Psoas muscle (tissue), 8 donors: Measurements from ENCODE around the gene OGDHL. TPM values are rescaled to one million over a fixed set of nuclear protein-coding genes. Genes with fewer than 3 reads are reported as not detected.

Experiments used
- ATAC-seq, 4 donors: fragments of 200-7000 bp; cut with Tn5 transposase; one replicate each; pipeline ENCODE4 v1.9.1; 2020; ENCODE audit warnings: moderate library complexity in 3 of 4, mild to moderate bottlenecking in 2 of 4
- DNase-seq, 2 donors: peaks; one replicate each; pipeline ENCODE4 v3.0.0-alpha.2; 2020
- H3K27ac ChIP-seq: fragments of 200-600 bp; one replicate; pipeline ENCODE4 v1.8.0; 2022
- H3K27me3 ChIP-seq, 3 donors: fragments of 200-600 bp in 1 of 3; one replicate each; pipeline versions ENCODE4 v1.6.1 to v1.8.0; 2013 to 2022; ENCODE audit warnings: low read length in 2 of 3, mild to moderate bottlenecking in 2 of 3, moderate library complexity in 1 of 3; ENCODE audit not compliant: insufficient read depth in 3 of 3
- H3K36me3 ChIP-seq, 2 donors: fragments of 200-600 bp in 1 of 2; one replicate each; pipeline versions ENCODE4 v1.6.1 to v1.8.0; 2013 to 2022; ENCODE audit warnings: low read depth in 1 of 2, mild to moderate bottlenecking in 1 of 2, moderate library complexity in 1 of 2; ENCODE audit not compliant: insufficient read depth in 1 of 2
- H3K4me1 ChIP-seq: fragments of 200-600 bp; one replicate; pipeline ENCODE4 v1.8.0; 2022
- H3K4me3 ChIP-seq: fragments of 200-600 bp; one replicate; pipeline ENCODE4 v1.8.0; 2022; ENCODE audit warnings: mild to moderate bottlenecking
- H3K9me3 ChIP-seq: fragments of 200-600 bp; one replicate; pipeline ENCODE4 v1.8.0; 2022
- CTCF ChIP-seq: fragments of 200-600 bp; IDR thresholded peaks from one replicate; pipeline ENCODE4 v1.8.0; 2022; ENCODE audit warnings: antibody characterized with exemption
- WGBS, 3 donors: extraction: QIAGEN DNeasy Blood & Tissue Kit; methylation state at CpG; one replicate each; pipeline versions ENCODE4 v1.1.6 to v1.1.7; 2013; 5-methylcytosine and 5-hydroxymethylcytosine counted together
- intact Hi-C, 2 donors: fragments of 100-400 bp; cut with DNase I; formaldehyde crosslinking; loops; one replicate each; pipeline versions ENCODE4 v1.11.0 to v1.14.2; 2022
- polyA plus RNA-seq, 3 donors: library from polyadenylated mRNA; stranded (reverse); fragments of 200-250 nt; gene quantifications; one replicate each; pipeline ENCODE4 v1.2.3, GENCODE V29; 2013
- total RNA-seq, 4 donors: library from RNA; stranded (reverse); fragmentation: NEBNext Ultra II Directional in 2 of 4; extraction: Animal tissue kit (Norgen Biotek cat#: 25700) in 2 of 4; gene quantifications; one replicate each; pipeline versions ENCODE4 v1.2.1 to v1.2.4, GENCODE V29; 2021 to 2023
- donor health status: healthy with polysubstance abuse.
- donor health status: DM: no; HTN: no; CAD: no; lungs with moderate emphysema.
- donor health status: Bipolar disorder and iron deficiency.
- donor health status: healthy.
- donor health status: DM: yes; HTN: yes; CAD: no.
- donor health status: DM: no; HTN: no; CAD: no.
- donor health status: DM: no; HTN: no; CAD: no.
- donor health status: DM: yes; HTN: yes; CAD: no.

OGDHL gene
- total and polyA plus RNA-seq, 7 donors = 0.01 to 0.32 (median 0.09) TPM; not detected in 3

DNA sequence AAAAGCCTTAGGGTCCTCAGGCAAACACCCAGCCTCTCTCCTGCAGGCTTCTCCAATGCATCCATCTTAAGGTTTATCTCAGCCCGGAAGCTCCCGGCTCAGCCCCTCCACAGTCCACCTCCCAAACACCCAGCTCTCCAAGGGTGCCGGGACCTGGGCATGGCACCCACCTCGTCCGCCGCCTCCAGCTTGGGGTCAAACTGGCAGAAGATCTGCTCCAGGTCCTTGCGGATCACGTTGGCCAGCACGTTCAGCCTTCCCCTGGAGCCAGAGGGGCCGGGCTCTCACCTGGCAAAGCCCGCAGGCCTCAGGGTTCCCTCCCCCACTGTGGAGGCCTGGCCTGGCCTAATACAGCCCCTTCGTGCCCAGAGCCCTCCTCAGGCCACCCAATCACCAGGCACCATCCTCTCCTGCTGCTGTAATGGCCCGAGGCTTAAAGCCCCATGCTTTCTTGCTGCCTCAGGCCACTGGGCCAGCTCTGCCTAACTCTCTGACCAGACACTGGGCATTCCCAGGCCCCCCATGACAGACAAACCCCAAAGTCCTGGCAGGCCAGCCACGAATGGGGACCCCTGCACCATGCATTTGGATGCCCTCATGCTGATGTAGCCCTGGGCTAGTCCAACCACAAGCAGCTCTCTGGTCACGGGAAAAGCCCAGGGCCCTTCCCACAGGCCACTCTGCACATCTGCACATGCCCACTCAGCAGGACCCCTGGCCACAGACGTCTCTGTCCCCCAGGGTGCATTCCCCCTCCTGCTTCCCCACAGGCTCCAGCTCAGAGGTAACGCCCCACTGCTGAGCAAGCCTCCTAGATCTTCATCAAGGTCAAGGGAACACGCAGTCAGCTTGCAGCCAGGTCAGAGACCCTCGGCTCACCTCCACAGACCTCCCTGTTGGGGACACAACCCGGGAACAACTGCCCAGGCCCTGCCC is 12.3 kb downstream of the OGDHL start:
- TF ChIP-seq CTCF = no peak
- ATAC-seq (no peak), DNase-seq (no peak)
- Histone ChIP-seq H3K9me3 (no peaks in the 10 kb centered on the region), H3K4me3 (no peak overlapping the region), H3K27me3 (peaks cover 0 to 9% (median 0%) of the 10 kb centered on the region in 3 donors), H3K36me3 (no peaks in the 10 kb centered on the region), H3K4me1 (no peaks in the 10 kb centered on the region), H3K27ac (no peak overlapping the region)
- WGBS, 3 donors = 71 to 78% (median 76%) methylated on average over 20 of the region's 20 CpGs
- intact Hi-C loops = no loop called here

- Histone ChIP-seq H3K27ac (no peak overlapping the region), H3K4me3 (no peak overlapping the region), H3K9me3 (no peaks in the 10 kb centered on the region), H3K27me3 (peaks cover 0 to 9% (median 0%) of the 10 kb centered on the region in 3 donors), H3K36me3 (no peaks in the 10 kb centered on the region), H3K4me1 (no peaks in the 10 kb centered on the region)
- DNase-seq (no peak), ATAC-seq (no peak)
- intact Hi-C loops = no loop called here
- WGBS, 3 donors = 71 to 87% (median 82%) methylated on average over 2 of the region's 2 CpGs
- TF ChIP-seq CTCF = no peak
These were observed 13.0 kb downstream of the OGDHL start for GRCh38 chr10:49749144-49749543.

- no peaks in the 10 kb centered on the region for H3K9me3 ChIP-seq
- no peak for ATAC-seq
- 51 to 66% (median 55%) methylated on average over 10 of the region's 10 CpGs for WGBS, 3 donors
- no peak overlapping the region for H3K27ac ChIP-seq
- no peak overlapping the region for H3K4me3 ChIP-seq
- H3K27me3 ChIP-seq = peaks cover 0 to 9% (median 0%) of the 10 kb centered on the region in 3 donors
- no peaks in the 10 kb centered on the region for H3K4me1 ChIP-seq
- DNase-seq = no peak
- no peak for TF ChIP-seq CTCF
- intact Hi-C loops = no loop called here
- H3K36me3 ChIP-seq = no peaks in the 10 kb centered on the region
These were observed 14.1 kb downstream of the OGDHL start for GRCh38 chr10:49748006-49748405.

DNA sequence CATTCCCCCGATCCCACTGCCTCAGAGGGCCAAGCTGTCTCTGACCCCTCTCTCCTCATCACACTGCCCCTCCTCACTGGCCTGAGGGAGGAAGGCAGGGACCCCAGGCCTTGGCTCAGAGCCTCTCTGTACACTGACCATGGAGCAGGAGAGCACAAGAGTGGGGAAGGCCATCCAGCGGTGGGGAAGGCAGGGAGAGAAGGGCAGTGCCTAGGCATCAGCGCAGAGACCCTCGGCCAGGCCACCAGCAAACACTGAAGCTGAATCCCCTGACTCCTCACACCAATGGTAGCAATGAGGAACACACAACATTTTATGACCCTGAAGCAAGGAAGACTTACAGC is 14.8 kb downstream of the OGDHL start:
- H3K27ac ChIP-seq = no peak overlapping the region
- no peak for DNase-seq
- TF ChIP-seq CTCF = no peak
- H3K27me3 ChIP-seq = peaks cover 0 to 9% (median 0%) of the 10 kb centered on the region in 3 donors
- H3K4me1 ChIP-seq = no peaks in the 10 kb centered on the region
- no peak for ATAC-seq
- intact Hi-C loops = no loop called here
- no peak overlapping the region for H3K4me3 ChIP-seq
- WGBS, 3 donors = 76 to 88% (median 81%) methylated on average over 4 of the region's 4 CpGs
- no peaks in the 10 kb centered on the region for H3K36me3 ChIP-seq
- no peaks in the 10 kb centered on the region for H3K9me3 ChIP-seq
